ENCODE results near the gene ZNF740. TPM values are rescaled to one million over a fixed set of nuclear protein-coding genes. Genes with fewer than 3 reads are reported as not detected.

The ZNF740 gene
- total RNA-seq, 1 donor from 2014 or later, result 47.6 TPM

- Mint-ChIP-seq H3K27me3 (ENCODE audit: unreplicated experiment) (peaks cover 13% of the 10 kb centered on the region), H3K4me3 (ENCODE audit: unreplicated experiment) (no peak overlapping the region), H3K27ac (ENCODE audit: unreplicated experiment) (no peak overlapping the region), H3K4me1 (ENCODE audit: unreplicated experiment) (no peaks in the 10 kb centered on the region), H3K36me3 (ENCODE audit: low read depth, unreplicated experiment) (peaks cover 19% of the 10 kb centered on the region), H3K9me3 (ENCODE audit: unreplicated experiment) (no peaks in the 10 kb centered on the region)
- DNase-seq (ENCODE audit: low spot score), result no peak
- TF ChIP-seq CTCF (IDR thresholded peaks at IDR 0.05; ENCODE audit: unreplicated experiment), result no peak
Observed at GRCh38 chr12:53191096-53191884, 10.8 kb downstream of the ZNF740 start.

GRCh38 chr12:53191885-53192530 lies 11.5 kb downstream of the ZNF740 start:
- peaks cover 12% of the 10 kb centered on the region for H3K36me3 Mint-ChIP-seq (ENCODE audit: low read depth, unreplicated experiment)
- no peak overlapping the region for H3K4me3 Mint-ChIP-seq (ENCODE audit: unreplicated experiment)
- peak overlapping the region; percentile 41 for H3K27ac Mint-ChIP-seq (ENCODE audit: unreplicated experiment)
- no peak for DNase-seq (ENCODE audit: low spot score)
- TF ChIP-seq CTCF (IDR thresholded peaks at IDR 0.05; ENCODE audit: unreplicated experiment), result no peak
- H3K27me3 Mint-ChIP-seq (ENCODE audit: unreplicated experiment), result peaks cover 13% of the 10 kb centered on the region
- peaks cover 3% of the 10 kb centered on the region for H3K4me1 Mint-ChIP-seq (ENCODE audit: unreplicated experiment)
- H3K9me3 Mint-ChIP-seq (ENCODE audit: unreplicated experiment), result no peaks in the 10 kb centered on the region

- peaks cover 13% of the 10 kb centered on the region for H3K27me3 Mint-ChIP-seq (ENCODE audit: unreplicated experiment)
- H3K9me3 Mint-ChIP-seq (ENCODE audit: unreplicated experiment), result no peaks in the 10 kb centered on the region
- no peak overlapping the region for H3K4me3 Mint-ChIP-seq (ENCODE audit: unreplicated experiment)
- H3K27ac Mint-ChIP-seq (ENCODE audit: unreplicated experiment), result no peak overlapping the region
- H3K36me3 Mint-ChIP-seq (ENCODE audit: low read depth, unreplicated experiment), result peaks cover 6% of the 10 kb centered on the region
- no peak for TF ChIP-seq CTCF (IDR thresholded peaks at IDR 0.05; ENCODE audit: unreplicated experiment)
- DNase-seq (ENCODE audit: low spot score), result no peak
- H3K4me1 Mint-ChIP-seq (ENCODE audit: unreplicated experiment), result peaks cover 6% of the 10 kb centered on the region
Observed at GRCh38 chr12:53192531-53193021, 12.1 kb downstream of the ZNF740 start.

- no peak overlapping the region for H3K27ac Mint-ChIP-seq (ENCODE audit: unreplicated experiment)
- H3K27me3 Mint-ChIP-seq (ENCODE audit: unreplicated experiment), result peaks cover 15% of the 10 kb centered on the region
- H3K4me3 Mint-ChIP-seq (ENCODE audit: unreplicated experiment), result no peak overlapping the region
- TF ChIP-seq CTCF (IDR thresholded peaks at IDR 0.05; ENCODE audit: unreplicated experiment), result no peak
- H3K9me3 Mint-ChIP-seq (ENCODE audit: unreplicated experiment), result no peaks in the 10 kb centered on the region
- no peak for DNase-seq (ENCODE audit: low spot score)
- peaks cover 6% of the 10 kb centered on the region for H3K4me1 Mint-ChIP-seq (ENCODE audit: unreplicated experiment)
- peaks cover 5% of the 10 kb centered on the region for H3K36me3 Mint-ChIP-seq (ENCODE audit: low read depth, unreplicated experiment)
Observed at GRCh38 chr12:53193040-53193439, 12.5 kb downstream of the ZNF740 start.
